ENCODE measurements around the gene SLFN5. TPM values are rescaled to one million over a fixed set of nuclear protein-coding genes. Genes with fewer than 3 reads are reported as not detected.

The SLFN5 gene
- total RNA-seq, 1 experiment from 2014 or later, result 133 TPM

DNA sequence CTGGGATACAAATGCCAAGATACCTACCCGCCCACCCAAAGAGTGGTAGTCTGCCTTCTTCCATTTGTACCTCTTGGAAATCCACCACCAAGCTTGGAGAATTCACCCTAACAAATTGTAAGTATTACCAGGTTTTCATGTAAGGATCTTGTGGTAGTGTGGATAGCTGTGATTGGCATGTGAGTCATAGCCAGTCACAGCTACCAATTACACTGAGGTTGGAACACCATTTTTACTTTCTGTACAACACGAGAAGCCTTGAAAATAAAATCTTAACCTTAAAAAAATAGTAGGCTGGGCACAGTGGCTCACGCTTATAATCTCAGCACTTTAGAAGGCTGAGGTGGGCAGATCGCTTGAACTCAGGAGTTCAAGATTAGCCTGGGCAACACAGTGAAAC, 30.2 kb upstream of the SLFN5 start:
- Mint-ChIP-seq H3K36me3 (ENCODE audit: insufficient read depth, unreplicated experiment) (no peaks in the 10 kb centered on the region), H3K4me3 (ENCODE audit: unreplicated experiment) (no peak overlapping the region), H3K27me3 (ENCODE audit: insufficient read depth, unreplicated experiment) (peaks cover 19% of the 10 kb centered on the region), H3K9me3 (ENCODE audit: unreplicated experiment) (no peaks in the 10 kb centered on the region), H3K4me1 (ENCODE audit: insufficient read depth, unreplicated experiment) (no peaks in the 10 kb centered on the region), H3K27ac (ENCODE audit: low read depth, unreplicated experiment) (no peak overlapping the region)
- POLR2A ChIA-PET, result interaction anchor here (0.9 kb wide), 1 partner anchor 13 kb away, joined by 4 read pairs; no protein-coding TSS in a partner anchor
- no TSS peak for BruUV-seq (replicated peaks)
- no peak for DNase-seq (ENCODE audit: unreplicated experiment)
- intact Hi-C loops (cut with micrococcal nuclease), result no loop called here
- TF ChIP-seq, protein P1, sequence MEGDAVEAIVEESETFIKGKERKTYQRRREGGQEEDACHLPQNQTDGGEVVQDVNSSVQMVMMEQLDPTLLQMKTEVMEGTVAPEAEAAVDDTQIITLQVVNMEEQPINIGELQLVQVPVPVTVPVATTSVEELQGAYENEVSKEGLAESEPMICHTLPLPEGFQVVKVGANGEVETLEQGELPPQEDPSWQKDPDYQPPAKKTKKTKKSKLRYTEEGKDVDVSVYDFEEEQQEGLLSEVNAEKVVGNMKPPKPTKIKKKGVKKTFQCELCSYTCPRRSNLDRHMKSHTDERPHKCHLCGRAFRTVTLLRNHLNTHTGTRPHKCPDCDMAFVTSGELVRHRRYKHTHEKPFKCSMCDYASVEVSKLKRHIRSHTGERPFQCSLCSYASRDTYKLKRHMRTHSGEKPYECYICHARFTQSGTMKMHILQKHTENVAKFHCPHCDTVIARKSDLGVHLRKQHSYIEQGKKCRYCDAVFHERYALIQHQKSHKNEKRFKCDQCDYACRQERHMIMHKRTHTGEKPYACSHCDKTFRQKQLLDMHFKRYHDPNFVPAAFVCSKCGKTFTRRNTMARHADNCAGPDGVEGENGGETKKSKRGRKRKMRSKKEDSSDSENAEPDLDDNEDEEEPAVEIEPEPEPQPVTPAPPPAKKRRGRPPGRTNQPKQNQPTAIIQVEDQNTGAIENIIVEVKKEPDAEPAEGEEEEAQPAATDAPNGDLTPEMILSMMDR (IDR thresholded peaks at IDR 0.05; ENCODE audit: unreplicated experiment), result no peak
- CTCF ChIA-PET, result interaction anchor here (0.6 to 1.2 kb wide), 3 partner anchors 26 to 977 kb away, joined by 3 to 5 read pairs (median 4); no protein-coding TSS in a partner anchor

DNA sequence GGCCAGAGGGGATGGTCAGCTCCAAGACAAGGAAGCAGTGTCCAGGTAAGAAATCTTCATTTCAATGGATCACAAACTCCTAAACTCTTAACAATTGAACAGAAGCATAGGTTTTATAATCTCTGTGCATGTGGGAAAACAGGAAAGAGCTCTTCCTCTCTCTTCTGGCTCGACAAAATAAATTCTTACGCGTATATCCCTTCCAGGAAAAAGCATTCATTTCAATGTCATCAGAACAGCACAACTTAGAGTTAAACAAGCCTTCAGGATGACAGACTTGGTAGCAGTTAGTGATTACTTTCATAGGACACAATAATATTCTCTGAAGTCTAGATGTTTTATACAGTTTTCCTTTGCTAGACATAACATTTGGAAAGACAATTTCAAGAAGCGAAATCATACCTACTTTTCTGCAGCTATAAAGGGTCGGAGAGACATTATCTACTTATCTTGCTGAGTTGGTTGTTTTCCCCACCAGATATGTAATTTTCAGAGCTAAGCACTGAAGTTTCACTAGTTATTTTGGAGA, 29.4 kb upstream of the SLFN5 start:
- H3K27ac Mint-ChIP-seq (ENCODE audit: low read depth, unreplicated experiment), result no peak overlapping the region
- H3K9me3 Mint-ChIP-seq (ENCODE audit: unreplicated experiment), result no peaks in the 10 kb centered on the region
- ChIA-PET CTCF (interaction anchor here (0.6 to 1.2 kb wide), 4 partner anchors 9 to 306 kb away, joined by 3 to 4 read pairs (median 3); no protein-coding TSS in a partner anchor), POLR2A (no interaction called here)
- no peaks in the 10 kb centered on the region for H3K4me1 Mint-ChIP-seq (ENCODE audit: insufficient read depth, unreplicated experiment)
- peaks cover 16% of the 10 kb centered on the region for H3K27me3 Mint-ChIP-seq (ENCODE audit: insufficient read depth, unreplicated experiment)
- H3K4me3 Mint-ChIP-seq (ENCODE audit: unreplicated experiment), result no peak overlapping the region
- TF ChIP-seq, protein P1 (IDR thresholded peaks at IDR 0.05; ENCODE audit: unreplicated experiment), result no peak
- intact Hi-C loops (cut with micrococcal nuclease), result no loop called here
- H3K36me3 Mint-ChIP-seq (ENCODE audit: insufficient read depth, unreplicated experiment), result no peaks in the 10 kb centered on the region
- no TSS peak for BruUV-seq (replicated peaks)
- DNase-seq (ENCODE audit: unreplicated experiment), result no peak

DNA sequence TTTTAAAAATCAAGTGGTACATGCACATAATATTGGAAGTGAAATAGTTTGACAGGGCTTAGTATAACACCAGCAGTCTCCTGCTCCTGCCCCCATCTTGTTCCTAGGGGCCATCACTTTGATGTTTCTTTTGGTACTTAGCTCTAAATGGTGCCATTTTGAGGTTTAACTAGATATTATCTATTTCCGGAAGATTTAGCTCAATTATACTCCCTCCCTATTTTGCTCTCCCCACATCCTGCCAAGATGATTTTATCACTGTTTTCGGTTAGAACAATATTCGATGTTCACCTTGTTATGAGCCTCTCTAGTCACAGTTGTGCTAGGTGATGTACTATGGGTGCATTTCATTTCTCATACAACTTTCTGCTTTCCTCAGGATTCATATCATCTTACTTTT, 28.7 kb upstream of the SLFN5 start:
- H3K4me1 Mint-ChIP-seq (ENCODE audit: insufficient read depth, unreplicated experiment), result no peaks in the 10 kb centered on the region
- H3K36me3 Mint-ChIP-seq (ENCODE audit: insufficient read depth, unreplicated experiment), result no peaks in the 10 kb centered on the region
- no peak for DNase-seq (ENCODE audit: unreplicated experiment)
- POLR2A ChIA-PET, result interaction anchor here (0.6 kb wide), 1 partner anchor 77 kb away, joined by 6 read pairs; no protein-coding TSS in a partner anchor
- intact Hi-C loops (cut with micrococcal nuclease), result no loop called here
- no peak overlapping the region for H3K27ac Mint-ChIP-seq (ENCODE audit: low read depth, unreplicated experiment)
- CTCF ChIA-PET, result interaction anchor here (0.7 to 1.0 kb wide), 2 partner anchors 8 to 305 kb away, joined by 3 to 4 read pairs; no protein-coding TSS in a partner anchor
- no peak overlapping the region for H3K4me3 Mint-ChIP-seq (ENCODE audit: unreplicated experiment)
- peaks cover 16% of the 10 kb centered on the region for H3K27me3 Mint-ChIP-seq (ENCODE audit: insufficient read depth, unreplicated experiment)
- BruUV-seq (replicated peaks), result no TSS peak
- TF ChIP-seq, protein P1 (IDR thresholded peaks at IDR 0.05; ENCODE audit: unreplicated experiment), result no peak
- H3K9me3 Mint-ChIP-seq (ENCODE audit: unreplicated experiment), result no peaks in the 10 kb centered on the region

DNA sequence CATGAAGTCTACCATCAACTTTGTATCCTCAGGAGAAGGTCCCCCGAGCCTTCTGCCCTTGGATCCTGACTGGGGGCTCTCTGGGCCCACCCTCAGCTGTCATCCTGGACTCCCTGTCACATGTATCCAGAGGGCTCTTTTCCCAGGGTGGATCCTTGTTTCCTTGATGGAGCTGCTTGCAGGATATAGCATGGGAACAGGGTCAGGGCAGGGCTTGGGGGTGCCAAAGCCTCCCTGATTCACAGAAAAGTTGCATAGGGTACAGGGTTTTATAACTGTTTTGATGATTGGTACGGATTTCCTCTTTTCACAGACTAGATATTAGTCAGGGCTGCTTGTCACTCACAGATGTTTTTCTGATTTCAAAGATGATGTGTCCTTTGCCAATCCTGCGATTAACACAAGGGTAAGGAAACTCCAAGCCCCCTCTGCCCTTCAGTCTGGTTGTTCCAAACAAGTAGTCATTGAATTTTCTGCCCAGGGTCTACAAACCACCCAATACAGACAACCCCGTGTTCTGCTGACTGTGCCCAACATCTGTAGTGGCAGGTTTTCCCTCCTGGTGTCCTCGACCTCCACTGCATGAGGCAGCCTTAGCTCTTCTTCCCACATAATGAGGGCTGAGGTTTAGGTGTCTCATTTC, 28.1 kb upstream of the SLFN5 start:
- ChIA-PET CTCF (interaction anchor here (0.9 kb wide), 1 partner anchor 978 kb away, joined by 3 read pairs; no protein-coding TSS in a partner anchor), POLR2A (interaction anchor here (0.6 kb wide), 1 partner anchor 76 kb away, joined by 6 read pairs; no protein-coding TSS in a partner anchor)
- Mint-ChIP-seq H3K9me3 (ENCODE audit: unreplicated experiment) (no peaks in the 10 kb centered on the region), H3K27me3 (ENCODE audit: insufficient read depth, unreplicated experiment) (peaks cover 16% of the 10 kb centered on the region), H3K4me3 (ENCODE audit: unreplicated experiment) (no peak overlapping the region), H3K27ac (ENCODE audit: low read depth, unreplicated experiment) (no peak overlapping the region), H3K4me1 (ENCODE audit: insufficient read depth, unreplicated experiment) (no peaks in the 10 kb centered on the region), H3K36me3 (ENCODE audit: insufficient read depth, unreplicated experiment) (no peaks in the 10 kb centered on the region)
- no peak for DNase-seq (ENCODE audit: unreplicated experiment)
- intact Hi-C loops (cut with micrococcal nuclease), result no loop called here
- TF ChIP-seq, protein P1 (IDR thresholded peaks at IDR 0.05; ENCODE audit: unreplicated experiment), result no peak
- BruUV-seq (replicated peaks), result no TSS peak

All from MCF 10A (cell line).